Activated CD8-positive, alpha-beta memory T cell treated with anti-CD3 and anti-CD28 coated beads for 36 hours (primary cell): Measurements from ENCODE around the gene KLHDC8A. TPM values are rescaled to one million over a fixed set of nuclear protein-coding genes. Genes with fewer than 3 reads are reported as not detected.

Source experiments
- CTCF ChIA-PET: fragments of 350-600 bp; sonication (Branson Sonifier 250); formaldehyde crosslinking; loops from one replicate; lab custom pipeline; 2021; ENCODE audit warnings: antibody characterized with exemption; lab: Charles Lee
- POLR2A ChIA-PET: fragments of 350-600 bp; sonication (Branson Sonifier 250); formaldehyde crosslinking; loops from one replicate; lab custom pipeline; 2021; ENCODE audit warnings: antibody characterized with exemption; lab: Charles Lee
- total RNA-seq, 2 experiments: library from RNA; stranded (reverse); gene quantifications; one replicate each; pipeline ENCODE4 v1.2.3, GENCODE V29; 2021

Gene KLHDC8A
- total RNA-seq, 2 experiments from 2014 or later, result not detected

DNA sequence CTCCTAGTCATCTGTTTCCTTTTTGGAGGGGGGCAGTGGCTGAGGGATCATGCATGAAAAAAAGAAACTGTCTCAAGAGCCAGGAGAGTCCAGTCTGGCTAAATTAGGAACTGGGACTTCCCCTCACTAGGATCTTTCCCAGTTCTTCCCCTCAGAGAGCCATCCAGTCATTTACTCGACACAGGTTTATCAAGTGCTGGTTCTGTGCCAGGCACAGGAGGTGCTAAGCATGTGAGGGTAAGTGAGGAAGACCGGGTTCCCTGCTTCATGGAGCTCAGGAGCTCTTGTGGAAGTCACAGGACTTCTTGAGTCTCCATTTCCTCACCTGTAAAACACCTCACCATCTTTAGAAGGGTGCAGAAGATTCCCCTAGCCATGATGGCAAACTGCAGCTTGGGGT lies 26.6 kb downstream of the KLHDC8A start:
- ChIA-PET POLR2A (no interaction called here), CTCF (interaction anchor here (1.3 to 15.1 kb wide), 2 partner anchors 24 to 50 kb away, joined by 3 to 489 read pairs; no protein-coding TSS in a partner anchor)

DNA sequence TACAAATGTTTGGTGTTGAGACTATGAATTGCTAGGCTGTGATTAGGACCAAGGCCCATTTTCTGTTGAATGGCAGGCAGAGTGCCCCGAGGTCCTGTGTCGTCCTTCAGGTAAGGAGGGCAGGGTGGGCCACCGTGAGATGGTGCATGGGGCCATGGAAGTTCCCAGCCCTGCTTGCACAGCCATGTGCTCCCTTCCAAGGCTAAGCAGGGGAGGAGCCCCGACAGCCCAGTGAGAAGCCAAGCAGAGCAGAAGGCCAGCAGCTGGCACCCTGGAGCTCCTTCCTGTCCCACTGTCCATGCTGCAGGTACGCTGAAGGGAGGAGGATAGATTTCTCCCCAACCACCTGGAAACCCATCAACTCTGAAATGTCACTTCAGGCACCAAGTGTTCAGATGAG lies 27.0 kb downstream of the KLHDC8A start:
- ChIA-PET CTCF (interaction anchor here (1.3 to 15.1 kb wide), 2 partner anchors 24 to 50 kb away, joined by 3 to 489 read pairs; no protein-coding TSS in a partner anchor), POLR2A (no interaction called here)

DNA sequence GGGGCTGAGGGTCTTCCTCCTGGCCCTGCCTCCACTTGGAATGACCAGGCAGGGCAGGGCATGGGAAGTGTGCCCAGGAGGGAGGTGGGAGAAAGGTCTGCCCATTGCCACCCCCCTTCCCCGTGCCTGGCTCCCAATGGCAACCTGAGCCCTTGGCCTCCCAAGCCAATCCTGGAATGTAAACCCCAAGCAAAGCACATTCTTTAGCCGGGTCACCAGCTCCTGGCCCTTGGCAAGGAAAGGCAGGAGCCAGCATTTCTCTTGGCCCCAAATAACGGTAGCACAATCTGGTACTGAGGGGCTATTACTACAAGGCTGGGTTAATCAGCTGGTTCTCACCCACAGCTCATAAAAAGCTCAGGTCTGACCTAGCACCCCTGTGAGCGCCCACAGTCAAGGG lies 28.2 kb downstream of the KLHDC8A start:
- CTCF ChIA-PET, result interaction anchor here (15.1 kb wide), 1 partner anchor 48 kb away, joined by 489 read pairs; no protein-coding TSS in a partner anchor
- POLR2A ChIA-PET, result no interaction called here

DNA sequence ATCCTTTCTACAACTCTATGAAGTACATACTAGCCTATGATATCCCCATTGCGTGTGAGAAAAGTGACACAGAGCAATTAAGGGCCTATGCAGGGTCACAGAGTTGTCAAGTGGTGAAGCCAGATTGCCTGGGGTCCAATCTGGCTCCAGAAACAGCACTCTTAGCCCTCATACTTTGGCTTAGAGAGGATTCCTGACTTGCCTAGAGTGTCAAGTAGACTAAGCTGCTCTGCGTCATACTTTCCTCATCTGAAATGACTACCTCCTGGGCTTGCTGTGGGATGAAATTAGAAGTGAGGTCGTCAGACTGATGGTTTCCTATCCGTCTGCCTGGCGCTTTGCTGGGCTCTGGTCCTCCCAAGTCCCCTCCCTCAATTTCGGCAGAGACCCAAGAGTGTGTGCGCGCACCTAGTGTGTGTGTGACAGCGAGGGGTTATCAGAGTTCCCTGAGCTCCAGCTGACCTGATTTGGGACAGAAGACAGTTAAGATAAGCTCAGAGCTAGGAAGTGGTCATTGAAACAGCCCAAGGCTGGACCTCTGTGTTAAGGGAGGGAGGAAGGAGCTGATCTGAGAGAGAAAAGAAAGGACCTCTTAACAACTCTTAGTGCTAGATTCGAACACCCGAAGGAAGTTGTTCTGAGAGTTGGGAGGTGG lies 29.8 kb downstream of the KLHDC8A start:
- CTCF ChIA-PET, result interaction anchor here (2.6 to 15.1 kb wide), 3 partner anchors 9 to 47 kb away, joined by 8 to 489 read pairs (median 41); no protein-coding TSS in a partner anchor
- POLR2A ChIA-PET, result no interaction called here

DNA sequence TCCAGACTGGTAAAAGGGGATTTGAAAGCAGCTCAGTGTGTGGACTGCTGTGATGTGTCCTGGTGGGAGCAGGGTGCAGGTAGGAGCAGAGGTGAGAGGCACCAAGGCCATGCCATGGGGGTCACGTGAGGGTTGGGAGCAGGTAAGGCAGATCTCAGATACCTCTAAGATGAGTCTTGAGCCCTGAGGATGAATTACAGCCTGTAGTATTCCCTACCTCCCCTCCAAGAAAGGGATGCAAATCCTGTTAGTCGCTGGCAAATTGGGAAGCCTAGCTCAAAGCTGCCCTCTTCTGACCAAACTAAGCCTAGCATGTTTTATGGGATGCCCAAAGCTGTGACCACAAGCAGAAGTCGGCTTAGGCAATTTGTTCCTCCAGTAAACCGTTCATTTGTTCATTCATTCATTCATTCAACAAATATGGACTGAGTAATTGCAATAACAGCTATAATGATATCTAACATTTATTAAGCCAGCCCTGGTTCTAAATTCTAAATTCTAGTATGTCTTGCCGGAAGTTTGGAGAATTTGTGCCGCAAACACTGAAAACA lies 31.3 kb downstream of the KLHDC8A start:
- ChIA-PET CTCF (interaction anchor here (0.7 to 15.1 kb wide), 19 partner anchors 8 to 199 kb away, joined by 3 to 489 read pairs (median 6); no protein-coding TSS in a partner anchor), POLR2A (interaction anchor here (0.6 to 1.2 kb wide), 3 partner anchors 12 to 52 kb away, joined by 4 to 8 read pairs (median 4); no protein-coding TSS in a partner anchor)

DNA sequence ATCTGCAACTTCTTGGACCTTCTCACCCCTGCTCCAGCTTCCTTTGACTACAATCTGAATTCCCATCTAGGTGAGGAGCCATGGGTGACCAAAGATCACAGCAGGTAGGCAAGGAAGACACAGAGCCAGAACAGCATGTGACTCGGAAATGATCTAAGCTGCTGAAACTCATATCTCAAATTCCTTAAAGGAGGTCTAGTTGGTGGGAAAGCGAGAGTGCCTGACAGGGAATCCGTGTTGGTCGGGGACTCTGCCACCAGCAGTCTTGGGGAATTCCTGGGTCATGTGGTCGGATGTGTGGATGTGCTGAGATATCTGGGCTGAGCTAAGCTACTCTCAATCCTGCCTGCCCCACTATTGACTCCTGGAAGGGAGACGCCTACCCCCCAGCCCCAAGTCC lies 31.9 kb downstream of the KLHDC8A start:
- ChIA-PET CTCF (interaction anchor here (0.9 to 15.1 kb wide), 18 partner anchors 11 to 199 kb away, joined by 3 to 489 read pairs (median 6); no protein-coding TSS in a partner anchor), POLR2A (interaction anchor here (0.6 to 0.9 kb wide), 3 partner anchors 11 to 40 kb away, joined by 3 to 8 read pairs (median 4); no protein-coding TSS in a partner anchor)

DNA sequence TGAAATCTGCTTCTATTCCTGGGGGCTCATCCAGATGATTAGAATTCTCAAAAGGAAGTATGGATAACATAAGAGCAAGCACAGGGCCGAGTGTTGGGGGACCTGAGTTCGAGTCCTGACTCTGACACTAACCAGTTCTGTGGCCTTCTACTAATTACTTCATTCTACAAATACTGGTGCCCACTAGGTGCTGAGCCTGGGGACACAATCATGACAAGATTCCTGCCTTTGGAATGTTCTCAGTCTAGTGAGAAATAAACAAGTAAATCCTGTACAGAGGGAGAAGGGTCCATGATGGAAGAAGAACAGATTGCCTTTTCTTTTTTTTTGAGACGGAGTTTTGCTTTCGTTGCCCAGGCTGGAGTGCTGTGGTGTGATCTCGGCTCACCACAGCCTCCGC lies 32.9 kb downstream of the KLHDC8A start:
- ChIA-PET POLR2A (no interaction called here), CTCF (interaction anchor here (1.0 to 15.1 kb wide), 5 partner anchors 12 to 44 kb away, joined by 3 to 489 read pairs (median 6); no protein-coding TSS in a partner anchor)

DNA sequence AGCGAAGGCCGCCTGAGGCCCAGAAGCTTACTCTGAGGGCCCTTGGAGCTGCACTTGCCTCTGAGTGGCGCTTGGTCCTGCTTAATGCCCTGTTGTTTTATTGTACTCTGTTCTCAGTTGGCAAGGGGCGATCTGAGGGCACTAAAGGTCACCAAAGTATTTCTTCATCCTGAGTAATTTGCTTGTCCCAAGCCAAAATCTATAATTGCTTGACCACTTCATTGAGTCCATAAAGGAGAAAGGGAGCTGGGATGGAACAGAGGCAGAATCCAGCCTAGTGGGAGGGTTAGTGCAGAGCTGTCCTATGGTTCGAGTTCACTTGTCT lies 34.8 kb downstream of the KLHDC8A start:
- CTCF ChIA-PET, result interaction anchor here (1.6 to 15.1 kb wide), 3 partner anchors 10 to 42 kb away, joined by 4 to 489 read pairs (median 4); no protein-coding TSS in a partner anchor
- POLR2A ChIA-PET, result interaction anchor here (1.2 to 1.6 kb wide), 2 partner anchors 37 to 48 kb away, joined by 4 to 6 read pairs; no protein-coding TSS in a partner anchor

DNA sequence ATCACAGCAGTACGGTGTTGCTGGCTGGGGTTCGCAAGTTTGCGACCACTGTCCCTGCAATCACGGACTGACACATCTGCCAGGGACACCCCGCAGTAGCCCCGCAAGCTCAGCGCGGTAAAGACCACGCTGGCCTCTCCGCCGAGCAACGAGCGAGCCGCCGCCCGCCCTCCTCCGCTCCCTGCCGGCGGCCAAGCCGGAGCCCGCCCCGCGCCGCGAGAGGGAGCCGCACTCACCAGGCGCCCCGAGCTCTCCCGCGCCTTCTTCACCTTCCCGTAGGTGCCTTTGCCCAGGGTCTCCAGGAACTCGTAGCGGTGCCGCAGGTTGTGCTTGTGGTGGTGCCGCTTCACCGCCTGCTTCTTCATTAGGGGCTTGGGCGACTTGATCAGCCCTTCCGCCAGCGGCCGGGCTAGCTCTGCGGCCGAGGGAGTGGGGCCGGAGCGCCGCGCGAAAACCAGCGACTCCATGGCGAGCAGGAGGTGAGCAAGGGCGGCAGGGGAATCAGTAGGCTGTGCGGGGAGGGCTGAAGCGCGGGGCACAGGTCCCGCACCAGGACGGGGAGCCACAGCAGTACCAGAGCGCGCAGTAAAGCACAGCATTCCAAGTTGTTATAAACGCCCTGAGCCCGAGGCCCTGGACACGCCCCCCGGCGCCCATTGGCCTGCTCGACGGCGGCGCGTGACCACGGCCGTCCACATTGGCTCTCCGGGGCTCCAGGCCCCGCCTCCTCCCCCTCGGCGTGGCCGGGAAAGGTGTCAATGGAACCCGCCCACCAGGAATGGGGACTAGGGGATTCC lies 35.4 kb downstream of the KLHDC8A start, which contains the start of gene NUAK2:
Gene NUAK2 (minus strand): TSS at position 584 of the 797 bp plus-strand sequence. CDS start 117 bp downstream, at position 467.
- ChIA-PET POLR2A (interaction anchor here (0.6 to 1.6 kb wide), 4 partner anchors 25 to 48 kb away, joined by 3 to 6 read pairs (median 4); no protein-coding TSS in a partner anchor), CTCF (interaction anchor here (0.8 to 15.1 kb wide), 4 partner anchors 10 to 63 kb away, joined by 3 to 489 read pairs (median 4); no protein-coding TSS in a partner anchor)

DNA sequence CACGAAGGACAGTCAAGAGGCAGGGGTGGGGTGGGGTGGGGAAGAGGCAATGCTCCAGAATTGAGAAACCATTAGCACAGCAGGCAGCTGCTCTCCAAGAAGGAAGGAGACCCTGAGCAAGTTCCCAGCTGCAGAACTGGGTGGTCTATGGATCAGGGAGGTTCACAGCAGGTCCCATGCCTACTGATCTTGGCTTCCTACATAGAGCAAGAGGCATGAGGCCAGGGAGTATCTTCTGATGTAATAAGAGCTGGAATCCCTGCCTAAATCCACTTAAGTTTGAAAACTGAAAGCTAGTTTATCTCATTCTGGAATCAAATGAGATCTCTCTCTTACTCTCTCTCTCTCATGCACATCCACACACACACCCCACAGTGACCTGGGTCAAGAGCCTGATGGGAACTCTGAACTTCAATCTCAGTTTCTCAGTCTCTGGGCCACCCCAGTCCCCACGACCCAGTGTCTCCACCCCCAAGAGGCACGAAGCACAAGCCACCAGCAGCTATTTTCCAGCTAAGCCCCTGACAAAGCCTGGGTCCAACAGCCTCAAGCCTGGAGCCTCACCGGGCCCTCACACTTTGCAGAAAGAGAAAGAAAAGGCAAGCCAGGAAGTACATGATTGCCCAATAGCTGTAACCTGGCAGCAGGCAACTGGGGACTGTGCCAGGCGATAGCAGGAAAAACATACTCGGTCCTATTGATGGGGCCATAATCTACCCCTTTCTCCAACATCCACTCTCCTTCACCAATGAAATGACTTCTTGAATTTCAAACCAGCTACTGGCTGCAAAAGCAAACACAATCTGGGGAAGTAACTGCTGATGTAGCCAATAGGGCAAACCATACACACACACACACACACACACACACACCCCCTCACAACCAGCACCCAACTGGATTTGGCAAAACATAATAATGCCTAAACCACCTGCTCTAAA lies 37.4 kb downstream of the KLHDC8A start:
- ChIA-PET POLR2A (interaction anchor here (0.5 to 0.8 kb wide), 4 partner anchors 31 to 792 kb away, joined by 3 to 4 read pairs (median 3); no protein-coding TSS in a partner anchor), CTCF (interaction anchor here (0.6 to 15.1 kb wide), 5 partner anchors 12 to 64 kb away, joined by 3 to 489 read pairs (median 3); no protein-coding TSS in a partner anchor)

DNA sequence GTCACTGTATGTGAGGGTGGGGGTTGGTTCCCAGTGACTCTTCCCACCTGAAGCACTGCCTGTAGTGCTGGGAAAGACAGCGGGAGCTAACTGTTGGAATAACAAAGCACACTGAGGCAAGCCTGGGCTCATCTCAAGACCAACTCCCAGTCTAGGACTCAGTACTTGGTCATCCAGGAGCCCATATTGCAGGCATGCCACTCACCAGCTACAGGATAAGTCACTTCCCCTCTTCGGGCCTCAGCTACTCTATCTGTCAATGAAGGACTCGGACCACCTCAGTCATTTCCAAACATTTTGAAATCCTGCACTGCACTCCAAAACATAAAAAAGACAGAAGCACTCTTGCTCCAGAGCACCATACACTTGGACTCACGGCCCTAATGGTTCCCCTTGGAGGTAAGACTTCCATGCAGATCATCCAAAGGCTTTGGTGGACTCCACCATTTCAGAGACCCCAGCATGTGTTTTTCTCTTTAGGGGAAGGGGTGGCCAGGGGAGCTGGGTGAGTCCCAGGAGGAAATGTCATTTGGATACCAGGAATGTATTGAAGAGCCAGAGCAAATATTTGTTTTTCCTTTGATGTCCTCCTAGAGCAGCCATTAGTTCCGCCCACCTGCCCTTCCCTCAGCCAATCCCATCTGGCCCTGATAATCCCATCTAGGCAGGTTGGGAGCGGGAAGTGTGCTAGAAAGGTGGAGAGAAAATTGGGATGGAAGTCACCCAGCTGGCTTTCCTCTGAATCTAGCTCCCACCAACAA lies 38.3 kb downstream of the KLHDC8A start:
- POLR2A ChIA-PET, result interaction anchor here (0.6 kb wide), 1 partner anchor 793 kb away, joined by 3 read pairs; no protein-coding TSS in a partner anchor
- CTCF ChIA-PET, result interaction anchor here (2.3 to 15.1 kb wide), 2 partner anchors 17 to 38 kb away, joined by 10 to 489 read pairs; no protein-coding TSS in a partner anchor

DNA sequence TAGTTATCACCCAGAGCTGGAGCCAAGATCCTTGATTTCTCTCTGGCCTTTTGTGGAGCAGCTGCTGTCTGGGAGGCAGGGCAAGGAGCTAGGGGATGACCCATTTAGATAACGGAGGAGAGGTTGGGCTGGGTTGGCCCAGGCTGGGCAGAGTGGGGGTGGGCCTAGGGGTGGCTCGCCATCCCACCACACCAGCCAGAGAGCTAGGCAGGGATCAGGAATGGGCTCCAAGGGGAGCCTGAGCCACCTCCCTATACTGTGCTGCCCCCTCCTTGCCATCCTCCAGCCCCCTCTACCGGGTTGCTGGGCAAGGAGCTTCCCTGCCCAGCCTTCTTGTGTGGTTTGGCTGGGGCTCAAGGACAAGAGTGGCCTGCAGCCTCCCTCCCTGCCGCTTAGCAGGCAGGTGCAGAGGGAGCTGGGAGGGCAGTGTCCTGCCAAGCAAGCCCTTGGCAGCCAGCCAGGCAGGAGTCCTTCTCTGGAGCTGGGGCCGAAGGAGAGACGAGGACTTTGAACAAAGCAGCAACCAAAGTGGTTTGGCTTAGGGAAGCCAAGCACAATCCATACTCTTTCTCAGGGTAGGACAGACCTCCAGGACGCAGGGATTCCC lies 39.3 kb downstream of the KLHDC8A start:
- CTCF ChIA-PET, result interaction anchor here (0.9 to 15.1 kb wide), 4 partner anchors 8 to 62 kb away, joined by 3 to 489 read pairs (median 6); no protein-coding TSS in a partner anchor
- POLR2A ChIA-PET, result interaction anchor here (0.6 kb wide), 1 partner anchor 143 kb away, joined by 4 read pairs; no protein-coding TSS in a partner anchor

DNA sequence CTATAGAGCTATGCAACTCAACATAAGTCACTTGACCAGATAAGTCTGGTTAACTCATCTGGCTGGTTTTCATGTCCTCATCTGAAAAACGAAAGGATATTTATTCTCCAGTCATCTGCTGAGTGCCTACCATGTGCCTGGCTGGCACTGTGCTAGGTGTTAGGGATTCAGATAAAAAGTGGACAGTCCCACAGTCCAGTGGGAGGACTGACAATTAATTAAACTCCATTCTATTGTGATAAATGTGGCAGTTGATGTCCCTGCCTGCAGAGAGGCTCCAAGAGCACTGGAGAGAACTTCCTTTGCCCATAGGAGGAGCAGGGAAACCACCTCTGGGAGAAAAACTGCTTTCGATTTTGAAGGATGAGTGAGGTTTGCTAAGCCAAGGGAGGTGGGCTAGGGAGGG lies 40.6 kb downstream of the KLHDC8A start:
- CTCF ChIA-PET, result interaction anchor here (1.5 to 2.8 kb wide), 2 partner anchors 9 to 43 kb away, joined by 3 to 16 read pairs; no protein-coding TSS in a partner anchor
- POLR2A ChIA-PET, result interaction anchor here (0.9 kb wide), 1 partner anchor 117 kb away, joined by 3 read pairs; no protein-coding TSS in a partner anchor

DNA sequence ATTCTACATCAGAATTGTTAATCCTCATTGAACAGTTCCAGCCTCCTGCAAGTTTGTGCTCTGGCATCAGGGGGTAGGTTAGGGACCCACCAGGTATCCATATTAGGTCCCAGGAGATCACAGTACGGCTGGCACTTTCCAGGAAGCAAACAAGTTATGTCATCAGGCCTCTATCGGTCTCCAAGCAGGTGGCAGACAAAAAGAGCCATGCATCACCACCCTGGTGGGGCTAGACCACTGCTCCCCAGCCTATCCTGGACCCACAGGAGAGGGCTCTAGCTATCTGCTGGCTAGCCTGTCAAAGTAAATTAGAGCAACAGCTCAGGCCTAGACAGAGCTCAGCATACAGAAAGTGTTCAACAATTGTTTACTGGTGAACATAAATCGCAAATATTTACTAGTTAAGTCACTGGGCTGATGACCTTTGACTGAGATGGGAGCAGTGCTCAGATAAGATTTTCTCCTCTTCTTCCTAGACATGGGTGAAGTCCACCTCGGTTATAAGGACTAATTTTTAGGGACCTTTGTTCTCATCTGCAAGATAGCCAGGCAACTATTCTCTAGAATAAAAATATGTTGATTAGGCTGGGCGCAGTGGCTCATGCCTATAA lies 41.6 kb downstream of the KLHDC8A start:
- POLR2A ChIA-PET, result interaction anchor here (0.9 kb wide), 1 partner anchor 116 kb away, joined by 3 read pairs; no protein-coding TSS in a partner anchor
- CTCF ChIA-PET, result interaction anchor here (1.0 to 2.8 kb wide), 4 partner anchors 10 to 42 kb away, joined by 3 to 16 read pairs (median 6); no protein-coding TSS in a partner anchor
